Skeletal muscle tissue (tissue), 4 donors: ENCODE measurements around the gene NYAP2. TPM values are rescaled to one million over a fixed set of nuclear protein-coding genes. Genes with fewer than 3 reads are reported as not detected.

Experiments
- H3K27ac ChIP-seq: one replicate; pipeline ENCODE4 v1.7.0; 2013; ENCODE audit warnings: mild to moderate bottlenecking, low read depth, low read length, inconsistent platforms
- H3K27me3 ChIP-seq, 3 donors: one replicate each; pipeline ENCODE4 v1.7.0; 2013; ENCODE audit warnings: low read length in 3 of 3; ENCODE audit not compliant: control insufficient read depth in 3 of 3, insufficient read depth in 3 of 3
- H3K36me3 ChIP-seq, 3 donors: one replicate each; pipeline ENCODE4 v1.7.0; 2013; ENCODE audit warnings: low read length in 3 of 3; ENCODE audit not compliant: control insufficient read depth in 3 of 3, insufficient read depth in 3 of 3
- H3K4me1 ChIP-seq, 3 donors: one replicate each; pipeline ENCODE4 v1.7.0; 2013; ENCODE audit warnings: low read length in 3 of 3, mild to moderate bottlenecking in 3 of 3; ENCODE audit not compliant: control insufficient read depth in 3 of 3, insufficient read depth in 3 of 3
- H3K4me3 ChIP-seq, 3 donors: one replicate each; pipeline ENCODE4 v1.7.0; 2013; ENCODE audit warnings: low read length in 3 of 3
- H3K9ac ChIP-seq, 3 donors: one replicate each; pipeline ENCODE4 v1.7.0; 2013; ENCODE audit warnings: low read length in 3 of 3, mild to moderate bottlenecking in 3 of 3, moderate library complexity in 2 of 3, low read depth in 1 of 3
- H3K9me3 ChIP-seq, 3 donors: one replicate each; pipeline ENCODE4 v1.7.0; 2013; ENCODE audit warnings: low read length in 3 of 3; ENCODE audit not compliant: control insufficient read depth in 3 of 3
- total RNA-seq: library from RNA; depleted of rRNA; stranded (reverse); fragments of >200 nt; gene quantifications from one replicate; pipeline ENCODE4 v1.2.3, GENCODE V29; 2014
- donor health status: Osteomylitis.

NYAP2 gene
- total RNA-seq, 1 donor from 2014 or later, result 0.52 TPM

DNA sequence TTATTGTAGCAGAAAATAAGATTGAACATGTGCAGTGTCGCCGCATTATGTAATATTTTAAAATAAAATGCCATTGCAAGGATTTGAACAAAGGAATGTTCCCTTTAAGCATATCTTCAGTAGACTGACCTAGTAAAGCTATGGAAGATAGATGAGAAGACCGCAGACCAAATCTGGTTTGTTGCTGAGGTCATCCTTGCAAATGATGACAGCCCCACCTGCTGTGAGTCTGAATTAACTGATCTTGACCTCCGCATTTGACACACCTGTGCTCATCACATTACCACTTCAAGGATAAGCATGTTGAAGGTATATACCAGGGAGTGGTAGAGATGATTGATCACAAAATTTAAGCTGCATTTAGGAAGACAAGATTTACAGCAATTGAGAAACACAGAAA, 96.2 kb downstream of the NYAP2 start:
- Histone ChIP-seq H3K4me1 (peaks cover 0 to 5% (median 2%) of the 10 kb centered on the region in 3 donors), H3K4me3 (no peak overlapping the region), H3K36me3 (no peaks in the 10 kb centered on the region), H3K27ac (no peak overlapping the region), H3K9ac (no peak overlapping the region), H3K27me3 (no peaks in the 10 kb centered on the region), H3K9me3 (no peaks in the 10 kb centered on the region)

DNA sequence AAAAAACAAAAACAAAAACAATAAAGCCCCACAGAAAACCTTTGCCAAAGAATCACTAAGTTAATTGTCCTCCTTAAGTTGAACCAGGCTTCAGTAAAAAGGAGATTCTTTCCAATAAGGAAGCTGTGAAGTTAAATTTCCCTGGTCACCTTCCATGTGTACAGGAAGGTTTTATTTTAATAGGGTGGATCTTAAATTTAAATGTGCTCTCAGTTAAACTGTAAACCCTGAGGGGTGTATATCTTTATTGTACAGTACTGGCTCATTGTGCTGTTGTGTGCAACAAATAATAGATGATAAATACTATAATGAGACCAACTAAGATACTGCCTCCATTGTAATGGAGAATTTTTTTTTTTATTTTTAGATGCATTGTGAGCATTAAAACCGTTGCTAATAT, 97.1 kb downstream of the NYAP2 start:
- no peaks in the 10 kb centered on the region for H3K27me3 ChIP-seq
- H3K36me3 ChIP-seq, result no peaks in the 10 kb centered on the region
- no peak overlapping the region for H3K27ac ChIP-seq
- peaks cover 0 to 5% (median 2%) of the 10 kb centered on the region in 3 donors for H3K4me1 ChIP-seq
- H3K9me3 ChIP-seq, result no peaks in the 10 kb centered on the region
- no peak overlapping the region for H3K4me3 ChIP-seq
- no peak overlapping the region for H3K9ac ChIP-seq

GRCh38 chr2:225497166-225497565, 97.7 kb downstream of the NYAP2 start:
- H3K4me1 ChIP-seq, result peaks cover 0 to 5% (median 2%) of the 10 kb centered on the region in 3 donors
- no peak overlapping the region for H3K9ac ChIP-seq
- no peak overlapping the region for H3K27ac ChIP-seq
- H3K4me3 ChIP-seq, result no peak overlapping the region
- no peaks in the 10 kb centered on the region for H3K9me3 ChIP-seq
- H3K36me3 ChIP-seq, result no peaks in the 10 kb centered on the region
- H3K27me3 ChIP-seq, result no peaks in the 10 kb centered on the region

GRCh38 chr2:225501022-225501421, 101.5 kb downstream of the NYAP2 start:
- Histone ChIP-seq H3K27me3 (no peaks in the 10 kb centered on the region), H3K36me3 (no peaks in the 10 kb centered on the region), H3K9me3 (no peaks in the 10 kb centered on the region), H3K9ac (no peak overlapping the region), H3K27ac (no peak overlapping the region), H3K4me3 (no peak overlapping the region), H3K4me1 (no peaks in the 10 kb centered on the region)

GRCh38 chr2:225502971-225503370, 103.5 kb downstream of the NYAP2 start:
- Histone ChIP-seq H3K9ac (no peak overlapping the region), H3K27ac (no peak overlapping the region), H3K27me3 (no peaks in the 10 kb centered on the region), H3K4me1 (no peaks in the 10 kb centered on the region), H3K9me3 (no peaks in the 10 kb centered on the region), H3K36me3 (no peaks in the 10 kb centered on the region), H3K4me3 (no peak overlapping the region)

- Histone ChIP-seq H3K27ac (no peak overlapping the region), H3K9me3 (no peaks in the 10 kb centered on the region), H3K9ac (no peak overlapping the region), H3K4me3 (no peak overlapping the region), H3K27me3 (no peaks in the 10 kb centered on the region), H3K4me1 (no peaks in the 10 kb centered on the region), H3K36me3 (no peaks in the 10 kb centered on the region)
Measured at GRCh38 chr2:225510796-225511195, 111.3 kb downstream of the NYAP2 start.

DNA sequence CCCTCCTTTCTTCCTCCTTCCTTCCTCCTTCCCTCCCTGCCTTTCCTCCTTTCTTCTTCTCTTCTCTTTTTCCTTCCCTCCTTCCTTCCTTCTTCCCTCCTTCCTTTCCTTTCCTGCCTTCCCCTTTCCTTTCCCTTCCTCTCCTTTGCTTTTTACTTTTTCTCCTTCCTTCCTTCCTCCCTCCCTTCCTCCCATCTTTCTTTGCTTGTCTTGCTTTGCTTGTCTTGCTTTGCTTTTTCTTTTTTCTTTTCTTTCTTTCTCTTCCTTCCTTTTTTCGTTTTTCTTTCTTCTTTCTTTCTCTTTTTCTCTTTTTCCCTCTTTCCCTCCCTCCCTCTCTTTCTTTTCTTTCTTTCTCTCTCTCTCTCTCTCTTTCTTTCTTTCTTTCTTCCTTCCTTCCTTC, 113.0 kb downstream of the NYAP2 start:
- H3K4me1 ChIP-seq, result no peaks in the 10 kb centered on the region
- no peaks in the 10 kb centered on the region for H3K9me3 ChIP-seq
- no peak overlapping the region for H3K9ac ChIP-seq
- no peak overlapping the region for H3K4me3 ChIP-seq
- H3K27ac ChIP-seq, result no peak overlapping the region
- H3K36me3 ChIP-seq, result no peaks in the 10 kb centered on the region
- H3K27me3 ChIP-seq, result no peaks in the 10 kb centered on the region

DNA sequence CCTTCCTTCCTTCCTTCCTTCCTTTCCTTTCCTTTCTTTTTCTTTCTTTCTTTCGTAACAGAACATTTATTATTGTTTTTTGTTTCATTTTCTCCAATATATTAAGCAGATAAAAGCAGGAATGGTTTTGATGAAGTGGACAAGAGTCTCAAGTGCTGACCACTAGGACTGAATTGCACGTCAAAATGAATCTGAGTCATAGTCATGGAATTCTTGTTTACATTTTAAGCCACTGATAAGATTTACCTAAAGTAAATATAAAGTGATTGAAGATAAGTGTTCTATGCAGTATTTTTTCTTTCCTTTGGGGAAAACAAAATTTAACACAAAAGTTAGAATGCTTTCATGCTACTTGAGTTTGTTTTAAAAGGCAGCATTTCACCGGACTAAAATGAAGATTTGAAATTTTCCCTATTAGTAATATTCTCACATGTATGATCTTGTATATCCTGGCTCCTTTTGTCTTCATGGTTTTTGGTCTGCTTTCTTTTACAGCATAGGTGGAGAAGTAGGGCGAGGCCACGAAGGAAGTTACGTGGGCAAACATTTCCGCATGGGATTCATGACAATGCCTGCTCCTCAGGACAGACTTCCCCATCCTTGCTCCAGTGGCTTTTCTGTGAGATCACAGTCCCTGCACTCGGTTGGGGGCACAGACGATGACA, 113.5 kb downstream of the NYAP2 start:
- no peak overlapping the region for H3K4me3 ChIP-seq
- H3K9ac ChIP-seq, result no peak overlapping the region
- no peak overlapping the region for H3K27ac ChIP-seq
- no peaks in the 10 kb centered on the region for H3K27me3 ChIP-seq
- no peaks in the 10 kb centered on the region for H3K36me3 ChIP-seq
- H3K9me3 ChIP-seq, result no peaks in the 10 kb centered on the region
- no peaks in the 10 kb centered on the region for H3K4me1 ChIP-seq

GRCh38 chr2:225515033-225515432, 115.5 kb downstream of the NYAP2 start:
- Histone ChIP-seq H3K9ac (no peak overlapping the region), H3K27me3 (no peaks in the 10 kb centered on the region), H3K9me3 (no peaks in the 10 kb centered on the region), H3K36me3 (no peaks in the 10 kb centered on the region), H3K4me1 (no peaks in the 10 kb centered on the region), H3K27ac (no peak overlapping the region), H3K4me3 (no peak overlapping the region)

DNA sequence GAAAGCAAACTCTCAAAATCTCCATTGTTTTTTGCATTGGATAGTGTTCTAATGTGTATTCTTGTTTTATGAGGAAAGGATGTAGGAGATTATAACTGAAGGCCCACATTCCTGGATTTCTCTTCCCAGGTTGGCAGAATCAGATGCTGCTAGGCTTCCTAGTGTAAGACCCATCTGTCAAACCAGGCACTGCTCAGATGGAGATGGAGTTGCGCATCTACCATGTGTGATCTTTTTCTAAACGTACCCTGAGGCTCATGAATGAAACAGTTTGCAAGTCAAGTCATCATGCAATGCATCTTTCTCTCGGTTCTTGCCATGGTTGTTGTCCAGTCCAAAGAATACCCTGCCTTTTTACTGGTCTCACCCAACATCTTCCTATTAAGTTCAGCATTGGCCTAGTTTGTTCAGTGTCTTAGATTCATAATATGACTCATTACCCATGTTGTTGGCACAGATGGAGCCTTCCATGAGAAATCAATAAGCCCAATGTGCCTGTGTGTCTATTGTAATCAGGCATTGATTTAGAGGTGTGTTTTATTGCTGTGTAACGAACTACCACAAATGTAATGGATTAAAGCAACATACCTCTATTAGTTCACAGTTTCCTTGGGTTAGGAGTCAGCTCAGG, 127.4 kb downstream of the NYAP2 start:
- H3K4me1 ChIP-seq, result no peaks in the 10 kb centered on the region
- no peak overlapping the region for H3K4me3 ChIP-seq
- no peaks in the 10 kb centered on the region for H3K36me3 ChIP-seq
- H3K27me3 ChIP-seq, result no peaks in the 10 kb centered on the region
- H3K9me3 ChIP-seq, result no peaks in the 10 kb centered on the region
- no peak overlapping the region for H3K27ac ChIP-seq
- H3K9ac ChIP-seq, result no peak overlapping the region
